GM12878 (cell line): ENCODE measurements around the gene UBC. TPM values are rescaled to one million over a fixed set of nuclear protein-coding genes. Genes with fewer than 3 reads are reported as not detected.

Source experiments
- BHLHE40 ChIP-seq, 2 experiments: fragments of 450-650 bp in 1 of 2; IDR thresholded peaks; 2 replicates each; pipeline ENCODE4 v1.6.1; 2011 to 2017; ENCODE audit warnings: low read depth in 2 of 2, borderline replicate concordance in 1 of 2, improper control_type of control experiment in 1 of 2, low read length in 1 of 2, mild to moderate bottlenecking in 1 of 2
- CEBPB ChIP-seq, 2 experiments: fragments of 150-350 bp in 1 of 2; IDR thresholded peaks; 2 replicates each; pipeline ENCODE4 v1.6.1; 2012 to 2014; ENCODE audit warnings: low read depth in 2 of 2, low read length in 2 of 2, borderline replicate concordance in 1 of 2, inconsistent platforms in 1 of 2
- CREB1 ChIP-seq: IDR thresholded peaks from 2 replicates; pipeline ENCODE4 v1.6.1; 2012; ENCODE audit warnings: low read depth, mild to moderate bottlenecking, inconsistent platforms
- CREM ChIP-seq: IDR thresholded peaks from 2 replicates; pipeline ENCODE4 v1.6.1; 2014; ENCODE audit warnings: antibody characterized with exemption, low read depth
- DPF2 ChIP-seq: fragments of 450-650 bp; IDR thresholded peaks from 2 replicates; pipeline ENCODE4 v1.6.1; 2017; ENCODE audit warnings: mild to moderate bottlenecking
- EED ChIP-seq: sonication (generic); IDR thresholded peaks from 2 replicates; pipeline ENCODE4 v1.6.1; 2016; ENCODE audit warnings: antibody characterized with exemption, low read depth
- GATAD2B ChIP-seq: fragments of 450-650 bp; conservative IDR thresholded peaks from 2 replicates; pipeline ENCODE4 v1.6.1; 2017; ENCODE audit warnings: low read depth, mild to moderate bottlenecking, moderate library complexity
- HCFC1 ChIP-seq: fragments of 150-350 bp; IDR thresholded peaks from 2 replicates; pipeline ENCODE4 v1.6.1; 2014; ENCODE audit warnings: low read length
- IRF4 ChIP-seq: IDR thresholded peaks from 2 replicates; pipeline ENCODE4 v1.6.1; 2011; ENCODE audit warnings: low read depth, low read length
- IRF5 ChIP-seq: fragments of 450-650 bp; IDR thresholded peaks from 2 replicates; pipeline ENCODE4 v1.6.1; 2017; ENCODE audit warnings: borderline replicate concordance
- NR2F1 ChIP-seq: fragments of 450-650 bp; conservative IDR thresholded peaks from 2 replicates; pipeline ENCODE4 v1.6.1; 2017; ENCODE audit warnings: mild to moderate bottlenecking
- POLR2A ChIP-seq: IDR thresholded peaks from 2 replicates; pipeline ENCODE4 v1.6.1; 2011; ENCODE audit warnings: low read depth, mild to moderate bottlenecking, low read length
- REST ChIP-seq: IDR thresholded peaks from 2 replicates; pipeline ENCODE4 v1.6.1; 2012; ENCODE audit warnings: mild to moderate bottlenecking, low read depth, low read length
- STAT3 ChIP-seq: IDR thresholded peaks from 2 replicates; pipeline ENCODE4 v1.6.1; 2011; ENCODE audit warnings: low read depth, low read length, improper control_type of control experiment
- TBL1XR1 ChIP-seq: IDR thresholded peaks from 2 replicates; pipeline ENCODE4 v1.6.1; 2012; ENCODE audit warnings: low read depth, low read length, improper control_type of control experiment
- TCF7 ChIP-seq: IDR thresholded peaks from 2 replicates; pipeline ENCODE4 v1.6.1; 2014; ENCODE audit warnings: antibody characterized with exemption, borderline replicate concordance
- ZBTB40 ChIP-seq: fragments of 450-650 bp; IDR thresholded peaks from 2 replicates; pipeline ENCODE4 v1.6.1; 2016; ENCODE audit warnings: mild to moderate bottlenecking, moderate library complexity, borderline replicate concordance
- polyA plus RNA-seq, 11 experiments: library from polyadenylated mRNA; depleted of rRNA in 4 of 11; unstranded in 6 of 11; stranded (reverse) in 5 of 11; fragments of >200 nt; fragmentation: Nextera tagmentation in 4 of 11; fragmentation: Illumina TruSeq in 1 of 11; extraction: Ambion mirVana in 4 of 11; extraction: Trizol in 1 of 11; gene quantifications; 1 replicate in 1 of 11; 2 replicates in 10 of 11; pipeline versions ENCODE4 v1.2.1 to v1.2.3, GENCODE V29; 2011 to 2016; ENCODE audit warnings: inconsistent platforms in 2 of 11, missing spikeins in 2 of 11, low read depth in 1 of 11
- total RNA-seq, 4 experiments: library from RNA; depleted of rRNA in 3 of 4; stranded (reverse); fragments of >200 nt in 3 of 4; fragmentation: Illumina TruSeq in 1 of 4; extraction: Trizol in 1 of 4; gene quantifications; 2 replicates each; pipeline versions ENCODE4 v1.2.1 to v1.2.3, GENCODE V29; 2013 to 2021
- TF ChIP-seq, protein P1 (sequence below): IDR thresholded peaks from 2 replicates; pipeline ENCODE4 v1.6.1; 2011; ENCODE audit warnings: low read depth, mild to moderate bottlenecking, low read length, moderate library complexity, borderline replicate concordance; ENCODE audit errors: extremely low read depth

Gene UBC
- total and polyA plus RNA-seq, 10 of the 15 experiments (the other 5 are each of a cell fraction or from before 2014, with no cell fraction given), result 653 to 1,666 (median 874) TPM

DNA sequence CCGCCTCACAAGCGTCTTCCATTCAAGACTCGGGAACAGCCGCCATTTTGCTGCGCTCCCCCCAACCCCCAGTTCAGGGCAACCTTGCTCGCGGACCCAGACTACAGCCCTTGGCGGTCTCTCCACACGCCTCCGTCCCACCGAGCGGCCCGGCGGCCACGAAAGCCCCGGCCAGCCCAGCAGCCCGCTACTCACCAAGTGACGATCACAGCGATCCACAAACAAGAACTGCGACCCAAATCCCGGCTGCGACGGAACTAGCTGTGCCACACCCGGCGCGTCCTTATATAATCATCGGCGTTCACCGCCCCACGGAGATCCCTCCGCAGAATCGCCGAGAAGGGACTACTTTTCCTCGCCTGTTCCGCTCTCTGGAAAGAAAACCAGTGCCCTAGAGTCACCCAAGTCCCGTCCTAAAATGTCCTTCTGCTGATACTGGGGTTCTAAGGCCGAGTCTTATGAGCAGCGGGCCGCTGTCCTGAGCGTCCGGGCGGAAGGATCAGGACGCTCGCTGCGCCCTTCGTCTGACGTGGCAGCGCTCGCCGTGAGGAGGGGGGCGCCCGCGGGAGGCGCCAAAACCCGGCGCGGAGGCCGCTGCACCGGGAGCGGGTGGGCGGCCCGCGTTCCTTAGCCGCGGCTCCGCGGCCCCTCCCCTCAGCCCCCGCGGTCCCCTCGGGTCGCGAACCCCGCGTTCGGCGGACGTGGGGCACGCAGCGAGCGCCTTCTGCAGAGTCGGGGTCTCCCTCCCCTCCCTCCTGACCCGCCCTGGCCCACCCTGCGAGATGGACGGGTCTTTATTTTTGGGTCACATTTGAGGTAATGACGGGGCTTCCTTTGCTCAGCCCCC, at the start of gene UBC (continued):
- TF ChIP-seq IRF5 (no peak; the same call in 1 of the 2 replicates), STAT3 (no peak), HCFC1 (peak; percentile 62), IRF4 (peak; percentile 67; the same call in 1 of the 2 replicates), EED (no peak), REST (peak; percentile 59), CREB1 (no peak), DPF2 (peak; percentile 95), POLR2A (peak; percentile 98), BHLHE40 (IDR thresholded peaks at IDR 0.05; ENCODE audit: borderline replicate concordance in 1 of 2, low read depth in 2 of 2, low read length in 1 of 2) (peak in 1 of 2 experiments; percentile 89; a peak in 2 of 4 replicates), TCF7 (no peak; the same call in 1 of the 2 replicates), CEBPB (IDR thresholded peaks at IDR 0.05; ENCODE audit: borderline replicate concordance in 1 of 2, low read depth in 2 of 2, low read length in 2 of 2) (no peak; a peak in 1 of 4 replicates), CREM (peak; percentile 97), NR2F1 (peak; percentile 96), TBL1XR1 (peak; percentile 54; the same call in 1 of the 2 replicates), GATAD2B (peak; percentile 92), ZBTB40 (peak; percentile 83)
- TF ChIP-seq, protein P1, sequence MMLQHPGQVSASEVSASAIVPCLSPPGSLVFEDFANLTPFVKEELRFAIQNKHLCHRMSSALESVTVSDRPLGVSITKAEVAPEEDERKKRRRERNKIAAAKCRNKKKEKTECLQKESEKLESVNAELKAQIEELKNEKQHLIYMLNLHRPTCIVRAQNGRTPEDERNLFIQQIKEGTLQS, result no peak
